Panc1 (cell line): ENCODE measurements around the gene CACFD1. TPM values are rescaled to one million over a fixed set of nuclear protein-coding genes. Genes with fewer than 3 reads are reported as not detected.
A peak's percentile ranks its signal among the peaks of the same experiment; 100 is the strongest.

Experiments used
- ATAC-seq: fragments of 200-7000 bp; cut with Tn5 transposase; 2 replicates; pipeline ENCODE4 v1.9.1; 2020; ENCODE audit warnings: mild to moderate bottlenecking, moderate library complexity
- BruUV-seq: library from RNA; stranded (reverse); fragments of 400-500 nt; replicated peaks from 2 replicates; lab custom pipeline; 2021; lab: Mats Ljungman, UMichigan
- CTCF ChIA-PET: fragments of 300-600 bp; sonication (Branson Sonifier 250); formaldehyde crosslinking; loops from one replicate; lab custom pipeline; 2022; ENCODE audit warnings: antibody characterized with exemption; lab: Charles Lee
- POLR2A ChIA-PET: fragments of 300-600 bp; sonication (Branson Sonifier 250); formaldehyde crosslinking; loops from one replicate; lab custom pipeline; 2022; ENCODE audit warnings: antibody characterized with exemption; lab: Charles Lee
- DNase-seq: peaks from one replicate; pipeline ENCODE4 v3.0.0-alpha.2; 2010; ENCODE audit warnings: low read depth, low spot score
- H3K27ac ChIP-seq: 2 replicates; pipeline ENCODE4 v1.5.1; 2011; ENCODE audit warnings: mild to moderate bottlenecking, low read length, inconsistent platforms
- H3K27me3 ChIP-seq: fragments of 200-500 bp; sonication (Bioruptor generic); 2 replicates; pipeline ENCODE4 v1.6.0; 2014; ENCODE audit warnings: low read length, inconsistent platforms; ENCODE audit not compliant: control insufficient read depth, insufficient read depth
- H3K36me3 ChIP-seq: fragments of 200-500 bp; sonication (Bioruptor generic); 2 replicates; pipeline ENCODE4 v1.5.1; 2014; ENCODE audit warnings: inconsistent platforms, mild to moderate bottlenecking, low read length, moderate library complexity; ENCODE audit not compliant: control insufficient read depth, insufficient read depth
- H3K4me1 ChIP-seq: 2 replicates; pipeline ENCODE4 v1.5.1; 2011; ENCODE audit warnings: inconsistent platforms, mild to moderate bottlenecking, low read length, moderate library complexity; ENCODE audit not compliant: control insufficient read depth, insufficient read depth
- H3K4me3 ChIP-seq, 2 experiments: 2 replicates each; pipeline ENCODE4 v1.5.1; 2011 to 2012; ENCODE audit warnings: low read depth in 2 of 2, low read length in 2 of 2, mild to moderate bottlenecking in 2 of 2, inconsistent platforms in 1 of 2, moderate library complexity in 1 of 2
- H3K9me3 ChIP-seq: fragments of 200-500 bp; sonication (Bioruptor generic); 2 replicates; pipeline ENCODE4 v1.5.1; 2014; ENCODE audit warnings: low read depth, mild to moderate bottlenecking, inconsistent platforms, low read length, moderate library complexity; ENCODE audit not compliant: control insufficient read depth, insufficient read depth
- POLR2AphosphoS5 ChIP-seq: IDR thresholded peaks from 2 replicates; pipeline ENCODE4 v1.6.1; 2012; ENCODE audit warnings: mild to moderate bottlenecking, low read depth, low read length, moderate library complexity
- SIN3A ChIP-seq: IDR thresholded peaks from 2 replicates; pipeline ENCODE4 v1.6.1; 2012; ENCODE audit warnings: low read depth, mild to moderate bottlenecking, low read length, moderate library complexity, borderline replicate concordance; ENCODE audit not compliant: insufficient read depth
- TCF7L2 ChIP-seq: IDR thresholded peaks from 2 replicates; pipeline ENCODE4 v1.6.1; 2011; ENCODE audit warnings: mild to moderate bottlenecking, low read depth, low read length, inconsistent platforms
- in situ Hi-C: cut with HindIII; loops from 2 replicates; pipeline ENCODE4 v1.10.0; 2016; ENCODE audit warnings: low sequenced_read_pairs, low pct_unique_long_range_greater_than_20kb
- intact Hi-C: fragments of 100-400 bp; cut with micrococcal nuclease; formaldehyde crosslinking; loops from one replicate; pipeline ENCODE4 v1.10.0; 2022; ENCODE audit not compliant: unreplicated experiment
- total RNA-seq: library from RNA; stranded (reverse); gene quantifications from one replicate; pipeline ENCODE4 v1.2.1, GENCODE V29; 2021; ENCODE audit not compliant: unreplicated experiment
- TF ChIP-seq, protein P1 (sequence below): fragments of 450-650 bp; IDR thresholded peaks from 2 replicates; pipeline ENCODE4 v1.5.1; 2017; ENCODE audit warnings: mild to moderate bottlenecking
- TF ChIP-seq, protein P2 (sequence below), 2 experiments: IDR thresholded peaks; 2 replicates each; pipeline ENCODE4 v1.6.1; 2011 to 2012; ENCODE audit warnings: low read depth in 2 of 2, control low read depth in 1 of 2, low read length in 1 of 2, mild to moderate bottlenecking in 1 of 2, moderate library complexity in 1 of 2; ENCODE audit not compliant: insufficient read depth in 1 of 2

Gene CACFD1
- total RNA-seq, 1 experiment from 2014 or later, result 13.9 TPM

DNA sequence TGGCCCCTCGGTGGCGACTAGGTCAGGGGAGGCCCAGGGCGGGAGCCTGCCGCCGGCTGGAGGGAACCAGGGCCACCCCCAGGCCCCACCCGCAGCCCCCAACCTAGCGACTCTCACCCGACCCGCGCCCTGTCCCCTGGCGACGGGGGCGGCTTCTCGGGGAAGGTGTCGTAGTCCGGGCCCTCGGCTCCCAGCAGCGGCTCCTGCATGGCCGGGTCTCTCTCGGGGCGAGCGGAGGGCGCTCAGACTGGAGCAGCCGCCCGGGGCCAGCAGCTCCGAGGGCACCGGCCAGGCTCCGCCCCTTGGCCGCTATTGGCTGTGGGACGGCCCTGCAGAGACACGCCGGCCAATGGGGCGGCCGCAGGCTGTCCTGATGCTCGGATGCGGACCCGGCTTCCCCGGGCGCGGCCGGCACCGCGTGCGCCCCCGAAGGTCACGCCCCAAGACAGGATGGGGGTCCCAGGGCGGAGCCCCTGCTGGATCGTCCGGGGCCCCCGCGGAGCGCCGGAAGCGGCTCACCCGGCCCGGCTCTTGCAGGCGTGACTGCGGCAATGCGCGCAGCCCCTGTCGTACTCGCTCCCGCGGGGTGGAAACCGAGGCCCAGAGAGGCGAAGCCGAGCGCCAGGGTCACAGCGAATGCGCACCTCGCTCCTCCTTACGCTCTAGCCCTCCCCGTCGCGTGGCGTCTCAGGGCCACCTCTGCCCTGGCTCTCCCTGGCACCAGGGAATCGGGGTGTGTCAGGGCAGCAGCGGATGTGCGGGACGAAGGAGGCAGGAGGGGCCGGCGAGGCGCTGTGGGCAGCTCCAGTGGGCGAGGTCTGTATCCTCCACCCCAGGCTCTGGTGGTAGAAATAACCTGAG is 19.3 kb downstream of the CACFD1 start, which contains the start of gene SLC2A6:
TSS of gene SLC2A6 (minus strand) at position 249 of the 861 bp plus-strand sequence. CDS start at position 209, 40 bp downstream.
- Histone ChIP-seq H3K27ac (peak within 1 kb of the TSS; percentile 85), H3K27me3 (no peaks in the 10 kb centered on the region), H3K9me3 (no peaks in the 10 kb centered on the region), H3K4me3 (peak within 1 kb of the TSS; percentile 61 to 68), H3K36me3 (no peaks in the 10 kb centered on the region; the same call in 1 of the 2 replicates), H3K4me1 (peaks cover 5% of the 10 kb centered on the region)
- intact Hi-C loops, result no loop called here
- ChIA-PET POLR2A (no interaction called here), CTCF (no interaction called here)
- peak; percentile 46; the same call in 1 of the 2 replicates for TF ChIP-seq POLR2AphosphoS5
- TF ChIP-seq, protein P1, sequence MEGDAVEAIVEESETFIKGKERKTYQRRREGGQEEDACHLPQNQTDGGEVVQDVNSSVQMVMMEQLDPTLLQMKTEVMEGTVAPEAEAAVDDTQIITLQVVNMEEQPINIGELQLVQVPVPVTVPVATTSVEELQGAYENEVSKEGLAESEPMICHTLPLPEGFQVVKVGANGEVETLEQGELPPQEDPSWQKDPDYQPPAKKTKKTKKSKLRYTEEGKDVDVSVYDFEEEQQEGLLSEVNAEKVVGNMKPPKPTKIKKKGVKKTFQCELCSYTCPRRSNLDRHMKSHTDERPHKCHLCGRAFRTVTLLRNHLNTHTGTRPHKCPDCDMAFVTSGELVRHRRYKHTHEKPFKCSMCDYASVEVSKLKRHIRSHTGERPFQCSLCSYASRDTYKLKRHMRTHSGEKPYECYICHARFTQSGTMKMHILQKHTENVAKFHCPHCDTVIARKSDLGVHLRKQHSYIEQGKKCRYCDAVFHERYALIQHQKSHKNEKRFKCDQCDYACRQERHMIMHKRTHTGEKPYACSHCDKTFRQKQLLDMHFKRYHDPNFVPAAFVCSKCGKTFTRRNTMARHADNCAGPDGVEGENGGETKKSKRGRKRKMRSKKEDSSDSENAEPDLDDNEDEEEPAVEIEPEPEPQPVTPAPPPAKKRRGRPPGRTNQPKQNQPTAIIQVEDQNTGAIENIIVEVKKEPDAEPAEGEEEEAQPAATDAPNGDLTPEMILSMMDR, result no peak
- in situ Hi-C loops, result no loop called here
- peak; percentile 98 for ATAC-seq
- no TSS peak for BruUV-seq
- no peak for DNase-seq

DNA sequence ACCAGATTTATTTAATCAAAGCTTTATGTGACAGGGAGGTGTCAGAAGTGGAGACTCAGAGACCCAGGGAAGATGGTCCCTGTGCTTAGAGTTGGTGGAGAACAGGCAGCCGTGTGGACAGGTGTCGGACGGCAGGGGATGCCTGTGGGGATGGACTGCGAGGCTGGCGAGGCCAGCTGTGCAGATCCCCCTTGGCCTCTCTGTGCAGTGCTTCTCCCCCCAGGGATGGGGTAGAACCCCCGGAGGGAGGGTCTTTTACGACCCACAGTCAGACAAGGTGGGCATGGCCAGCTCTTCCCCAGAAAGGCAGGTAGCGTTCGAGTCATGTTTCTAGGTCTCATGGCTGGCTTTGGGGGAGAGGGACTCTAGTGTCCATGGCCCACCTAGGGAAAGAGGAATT is 23.8 kb downstream of the CACFD1 start:
- H3K36me3 ChIP-seq, result no peaks in the 10 kb centered on the region; the same call in 1 of the 2 replicates
- H3K27ac ChIP-seq, result no peak overlapping the region
- intact Hi-C loops, result loop anchor here (10.0 kb wide), 1 partner anchor 129 kb away; the partner anchor contains the start of genes SURF1 and SURF2
- H3K4me1 ChIP-seq, result peaks cover 2% of the 10 kb centered on the region; the same call in 1 of the 2 replicates
- ChIA-PET CTCF (no interaction called here), POLR2A (no interaction called here)
- in situ Hi-C loops, result no loop called here
- H3K27me3 ChIP-seq, result no peaks in the 10 kb centered on the region
- no TSS peak for BruUV-seq
- TF ChIP-seq, protein P1, result no peak
- TF ChIP-seq POLR2AphosphoS5, result no peak
- TF ChIP-seq TCF7L2, result no peak
- TF ChIP-seq, protein P2, sequence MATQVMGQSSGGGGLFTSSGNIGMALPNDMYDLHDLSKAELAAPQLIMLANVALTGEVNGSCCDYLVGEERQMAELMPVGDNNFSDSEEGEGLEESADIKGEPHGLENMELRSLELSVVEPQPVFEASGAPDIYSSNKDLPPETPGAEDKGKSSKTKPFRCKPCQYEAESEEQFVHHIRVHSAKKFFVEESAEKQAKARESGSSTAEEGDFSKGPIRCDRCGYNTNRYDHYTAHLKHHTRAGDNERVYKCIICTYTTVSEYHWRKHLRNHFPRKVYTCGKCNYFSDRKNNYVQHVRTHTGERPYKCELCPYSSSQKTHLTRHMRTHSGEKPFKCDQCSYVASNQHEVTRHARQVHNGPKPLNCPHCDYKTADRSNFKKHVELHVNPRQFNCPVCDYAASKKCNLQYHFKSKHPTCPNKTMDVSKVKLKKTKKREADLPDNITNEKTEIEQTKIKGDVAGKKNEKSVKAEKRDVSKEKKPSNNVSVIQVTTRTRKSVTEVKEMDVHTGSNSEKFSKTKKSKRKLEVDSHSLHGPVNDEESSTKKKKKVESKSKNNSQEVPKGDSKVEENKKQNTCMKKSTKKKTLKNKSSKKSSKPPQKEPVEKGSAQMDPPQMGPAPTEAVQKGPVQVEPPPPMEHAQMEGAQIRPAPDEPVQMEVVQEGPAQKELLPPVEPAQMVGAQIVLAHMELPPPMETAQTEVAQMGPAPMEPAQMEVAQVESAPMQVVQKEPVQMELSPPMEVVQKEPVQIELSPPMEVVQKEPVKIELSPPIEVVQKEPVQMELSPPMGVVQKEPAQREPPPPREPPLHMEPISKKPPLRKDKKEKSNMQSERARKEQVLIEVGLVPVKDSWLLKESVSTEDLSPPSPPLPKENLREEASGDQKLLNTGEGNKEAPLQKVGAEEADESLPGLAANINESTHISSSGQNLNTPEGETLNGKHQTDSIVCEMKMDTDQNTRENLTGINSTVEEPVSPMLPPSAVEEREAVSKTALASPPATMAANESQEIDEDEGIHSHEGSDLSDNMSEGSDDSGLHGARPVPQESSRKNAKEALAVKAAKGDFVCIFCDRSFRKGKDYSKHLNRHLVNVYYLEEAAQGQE (IDR thresholded peaks at IDR 0.05; ENCODE audit: insufficient read depth in 1 of 2, low read depth in 2 of 2, low read length in 1 of 2), result no peak
- TF ChIP-seq SIN3A, result no peak
- ATAC-seq (no peak), DNase-seq (no peak)
- H3K9me3 ChIP-seq, result no peaks in the 10 kb centered on the region
- no peak overlapping the region for H3K4me3 ChIP-seq
